SK-N-SH (cell line): Measurements from ENCODE around the gene CRELD2.

Experiments
- CHD2 ChIP-seq: fragments of 150-350 bp; IDR thresholded peaks from 2 replicates; pipeline ENCODE4 v1.6.1; 2018; ENCODE audit warnings: low read length; ENCODE audit not compliant: partially characterized antibody
- CTCF ChIP-seq: fragments of 200-600 bp; sonication (generic); IDR thresholded peaks from 2 replicates; pipeline ENCODE4 v1.6.1; 2017; ENCODE audit warnings: antibody characterized with exemption, mild to moderate bottlenecking, moderate library complexity
- EP300 ChIP-seq, 2 experiments: IDR thresholded peaks; 2 replicates each; pipeline versions ENCODE4 v1.4.0 to v1.6.1; 2012; ENCODE audit warnings: borderline replicate concordance in 1 of 2, low read depth in 1 of 2, low read length in 1 of 2
- FOXJ3 ChIP-seq: sonication (generic); formaldehyde crosslinking; IDR thresholded peaks from 2 replicates; pipeline ENCODE4 v1.5.1; 2020; ENCODE audit warnings: mild to moderate bottlenecking, missing genetic modification reagents
- JUND ChIP-seq: IDR thresholded peaks from 2 replicates; pipeline ENCODE4 v1.4.0; 2012
- MAX ChIP-seq: IDR thresholded peaks from 2 replicates; pipeline ENCODE4 v1.4.0; 2012; ENCODE audit warnings: low read depth
- POLR2AphosphoS5 ChIP-seq: IDR thresholded peaks from 2 replicates; pipeline ENCODE4 v1.6.1; 2012; ENCODE audit warnings: low read depth, low read length
- RAD21 ChIP-seq: IDR thresholded peaks from 2 replicates; pipeline ENCODE4 v1.6.1; 2012; ENCODE audit warnings: mild to moderate bottlenecking, low read length
- RCOR1 ChIP-seq: fragments of 150-350 bp; IDR thresholded peaks from 2 replicates; pipeline ENCODE4 v1.6.1; 2017; ENCODE audit warnings: antibody characterized with exemption, low read length
- REST ChIP-seq: IDR thresholded peaks from 2 replicates; pipeline ENCODE4 v1.6.1; 2012; ENCODE audit warnings: mild to moderate bottlenecking, low read depth, low read length, moderate library complexity
- TAF1 ChIP-seq: IDR thresholded peaks from 2 replicates; pipeline ENCODE4 v1.6.1; 2012; ENCODE audit warnings: low read depth, mild to moderate bottlenecking, low read length, moderate library complexity, borderline replicate concordance
- TCF12 ChIP-seq: IDR thresholded peaks from 2 replicates; pipeline ENCODE4 v1.4.0; 2012
- USF2 ChIP-seq: fragments of 150-350 bp; IDR thresholded peaks from 2 replicates; pipeline ENCODE4 v1.6.1; 2017; ENCODE audit warnings: antibody characterized with exemption, low read length, low read depth, borderline replicate concordance

GRCh38 chr22:49872347-49872746 is 46.1 kb upstream of the CRELD2 start:
- TF ChIP-seq CTCF (no peak), EP300 (IDR thresholded peaks at IDR 0.05; ENCODE audit: borderline replicate concordance in 1 of 2, low read depth in 1 of 2, low read length in 1 of 2) (no peak), POLR2AphosphoS5 (no peak), REST (no peak), TCF12 (no peak), TAF1 (no peak), RCOR1 (no peak), USF2 (no peak), RAD21 (no peak), MAX (no peak), CHD2 (no peak), FOXJ3 (CRISPR knock-in tag) (no peak), JUND (no peak)
